Measurements from ENCODE around the gene HLA-E.

GRCh38 chr6:30470968-30471367, 18.3 kb upstream of the HLA-E start:
- TF ChIP-seq CTCF (conservative IDR thresholded peaks at IDR 0.05 in 1 of 2, IDR thresholded peaks at IDR 0.05 in 1 of 2; ENCODE audit: extremely low read depth in 1 of 2, insufficient read depth in 1 of 2, low read depth in 1 of 2, low read length in 2 of 2) (no peak), EZH2 (IDR thresholded peaks at IDR 0.05; ENCODE audit: borderline replicate concordance, low read length) (no peak)
